Heart right ventricle (tissue), 16 donors: ENCODE data around the gene SLC22A16. TPM values are rescaled to one million over a fixed set of nuclear protein-coding genes. Genes with fewer than 3 reads are reported as not detected.

ENCODE experiments used
- ATAC-seq, 8 donors: fragments of 200-7000 bp; cut with Tn5 transposase; one replicate each; pipeline ENCODE4 v1.9.1; 2020; ENCODE audit warnings: mild to moderate bottlenecking in 8 of 8, moderate library complexity in 8 of 8, moderate number of reproducible peaks in 1 of 8
- DNase-seq, 2 donors: peaks; one replicate each; pipeline ENCODE4 v3.0.0-alpha.2; 2020
- H3K27ac ChIP-seq, 10 donors: fragments of 200-600 bp; sonication (generic) in 2 of 10; one replicate each; pipeline versions ENCODE4 v1.5.0 to v1.8.0; 2020 to 2022; ENCODE audit warnings: mild to moderate bottlenecking in 3 of 10
- H3K27me3 ChIP-seq, 7 donors: fragments of 200-600 bp; one replicate each; pipeline ENCODE4 v1.8.0; 2021 to 2022; ENCODE audit warnings: mild to moderate bottlenecking in 2 of 7
- H3K36me3 ChIP-seq, 9 donors: fragments of 200-600 bp; sonication (generic) in 1 of 9; one replicate each; pipeline versions ENCODE4 v1.5.0 to v1.8.0; 2020 to 2022; ENCODE audit warnings: mild to moderate bottlenecking in 2 of 9
- H3K4me1 ChIP-seq, 9 donors: fragments of 200-600 bp; sonication (generic) in 1 of 9; one replicate each; pipeline versions ENCODE4 v1.5.0 to v1.8.0; 2020 to 2022; ENCODE audit warnings: mild to moderate bottlenecking in 4 of 9
- H3K4me3 ChIP-seq, 10 donors: fragments of 200-600 bp; sonication (generic) in 2 of 10; one replicate each; pipeline versions ENCODE4 v1.5.0 to v1.8.0; 2020 to 2022; ENCODE audit warnings: mild to moderate bottlenecking in 7 of 10, moderate library complexity in 2 of 10
- H3K9me3 ChIP-seq, 11 donors: fragments of 200-600 bp in 10 of 11; sonication (generic) in 2 of 11; one replicate each; pipeline versions ENCODE4 v1.5.0 to v1.8.0; 2013 to 2022; ENCODE audit warnings: mild to moderate bottlenecking in 2 of 11, control low read depth in 1 of 11, moderate library complexity in 1 of 11
- WGBS, 2 donors: extraction: QIAGEN DNeasy Blood & Tissue Kit; methylation state at CpG; one replicate each; pipeline ENCODE4 v1.1.7; 2013; ENCODE audit warnings: inconsistent platforms in 1 of 2; 5-methylcytosine and 5-hydroxymethylcytosine counted together
- intact Hi-C, 10 donors: fragments of 100-400 bp; cut with DNase I; formaldehyde crosslinking; loops; one replicate each; pipeline versions ENCODE4 v1.11.1 to v1.14.2; 2022
- polyA plus RNA-seq, 2 donors: library from polyadenylated mRNA; stranded (reverse); fragments of 200-250 nt; gene quantifications; one replicate each; pipeline ENCODE4 v1.2.3, GENCODE V29; 2013
- total RNA-seq, 10 donors: library from RNA; stranded (reverse); fragmentation: NEBNext Ultra II Directional in 3 of 10; extraction: Animal tissue kit (Norgen Biotek cat#: 25700) in 3 of 10; gene quantifications; one replicate each; pipeline versions ENCODE4 v1.2.1 to v1.2.4, GENCODE V29; 2021 to 2023
- TF ChIP-seq, protein P1 (sequence below), 9 donors: fragments of 200-600 bp; sonication (generic) in 2 of 9; IDR thresholded peaks; one replicate each; pipeline versions ENCODE4 v1.5.0 to v1.8.0; 2021 to 2022; ENCODE audit warnings: antibody characterized with exemption in 9 of 9, mild to moderate bottlenecking in 5 of 9, moderate library complexity in 1 of 9
- donor health status: Arrhythmogenic right ventricular cardiomyopathy.
- donor health status: ischemic (EF 13 %, LVEDD 7.1; RV severe dilation, severe dysfunction).
- donor health status: healthy with polysubstance abuse.
- donor health status: DM: no; HTN: yes; CAD: no.
- donor health status: DM: no; HTN: no; CAD: no.
- donor health status: ischemic (EF 25% LVEDD 6.9; RV normal size, moderate dysfunction).
- donor health status: ischemic (EF 25% LVEDD 5.7; RV mildly dilated, moderate dysfunction).
- donor health status: healthy.
- donor health status: DM: yes; HTN: yes; CAD: no.
- donor health status: Ischemic cardiomyopathy.
- donor health status: ischemic (EF 35%, LVEDD 5.7; RV mildly dilated, moderate dysfunction).
- donor health status: nonischemic (EF 11% LVEDD 7.7; RV severe dilation, severe dysfunction).
- donor health status: DM: yes; HTN: yes; CAD: no.
- donor health status: PGD.
- donor health status: ischemic (EF 29% LVEDD 5.4; RV normal size, mild dysfunction).
- donor health status: nonischemic (EF 23%, LVEDD 6.1; RV moderate dilation, normal function).

SLC22A16 gene
- total and polyA plus RNA-seq, 12 donors = 0.09 to 1.9 (median 0.53) TPM; not detected in 9

- no peak for DNase-seq
- Histone ChIP-seq H3K27me3 (peaks cover 0 to 4% (median 0%) of the 10 kb centered on the region in 7 donors), H3K9me3 (peaks cover 0 to 4% (median 0%) of the 10 kb centered on the region in 11 donors), H3K27ac (no peak overlapping the region), H3K36me3 (no peaks in the 10 kb centered on the region), H3K4me3 (no peak overlapping the region), H3K4me1 (peaks cover 0 to 10% (median 5%) of the 10 kb centered on the region in 9 donors)
- intact Hi-C loops = loop anchor here in 3 of 10 donors (10.0 kb wide), 3 partner anchors 161 to 681 kb away; no protein-coding TSS in a partner anchor
- no peak for ATAC-seq
- 74 to 78% methylated on average over 4 of the region's 4 CpGs for WGBS, 2 donors
- TF ChIP-seq, protein P1, sequence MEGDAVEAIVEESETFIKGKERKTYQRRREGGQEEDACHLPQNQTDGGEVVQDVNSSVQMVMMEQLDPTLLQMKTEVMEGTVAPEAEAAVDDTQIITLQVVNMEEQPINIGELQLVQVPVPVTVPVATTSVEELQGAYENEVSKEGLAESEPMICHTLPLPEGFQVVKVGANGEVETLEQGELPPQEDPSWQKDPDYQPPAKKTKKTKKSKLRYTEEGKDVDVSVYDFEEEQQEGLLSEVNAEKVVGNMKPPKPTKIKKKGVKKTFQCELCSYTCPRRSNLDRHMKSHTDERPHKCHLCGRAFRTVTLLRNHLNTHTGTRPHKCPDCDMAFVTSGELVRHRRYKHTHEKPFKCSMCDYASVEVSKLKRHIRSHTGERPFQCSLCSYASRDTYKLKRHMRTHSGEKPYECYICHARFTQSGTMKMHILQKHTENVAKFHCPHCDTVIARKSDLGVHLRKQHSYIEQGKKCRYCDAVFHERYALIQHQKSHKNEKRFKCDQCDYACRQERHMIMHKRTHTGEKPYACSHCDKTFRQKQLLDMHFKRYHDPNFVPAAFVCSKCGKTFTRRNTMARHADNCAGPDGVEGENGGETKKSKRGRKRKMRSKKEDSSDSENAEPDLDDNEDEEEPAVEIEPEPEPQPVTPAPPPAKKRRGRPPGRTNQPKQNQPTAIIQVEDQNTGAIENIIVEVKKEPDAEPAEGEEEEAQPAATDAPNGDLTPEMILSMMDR (IDR thresholded peaks at IDR 0.05) = no peak
Observed at GRCh38 chr6:110523451-110524021, 47.1 kb upstream of the SLC22A16 start.

DNA sequence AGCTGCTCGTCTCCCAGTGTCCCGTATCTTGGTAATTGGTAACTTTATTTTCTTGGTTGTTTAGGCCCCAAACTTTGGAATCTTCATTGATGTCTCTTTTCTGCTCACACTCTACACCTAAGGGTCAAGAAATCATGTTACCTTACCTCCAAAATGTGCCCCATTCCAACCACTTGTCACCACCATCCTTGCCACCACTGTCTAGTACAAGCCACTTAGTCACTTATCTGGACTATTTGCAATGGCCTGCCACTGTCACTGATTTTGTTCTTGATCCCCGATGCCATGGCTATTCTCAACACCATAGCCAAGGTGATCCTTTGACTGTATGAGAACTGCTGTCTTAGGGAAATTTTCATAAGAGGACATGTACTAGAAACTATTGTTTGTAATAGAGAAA lies 46.0 kb upstream of the SLC22A16 start:
- ATAC-seq (peak in 1 of 8 donors; percentile 52), DNase-seq (no peak)
- intact Hi-C loops = loop anchor here in 3 of 10 donors (10.0 kb wide), 3 partner anchors 162 to 682 kb away; no protein-coding TSS in a partner anchor
- peaks cover 0 to 4% (median 0%) of the 10 kb centered on the region in 7 donors for H3K27me3 ChIP-seq
- TF ChIP-seq, protein P1 (IDR thresholded peaks at IDR 0.05) = no peak
- no peak overlapping the region for H3K4me3 ChIP-seq
- no peaks in the 10 kb centered on the region for H3K36me3 ChIP-seq
- 85 to 88% methylated on average over 3 of the region's 3 CpGs for WGBS, 2 donors
- H3K4me1 ChIP-seq = peaks cover 0 to 4% (median 0%) of the 10 kb centered on the region in 9 donors
- H3K9me3 ChIP-seq = peaks cover 0 to 4% (median 0%) of the 10 kb centered on the region in 11 donors
- H3K27ac ChIP-seq = no peak overlapping the region

DNA sequence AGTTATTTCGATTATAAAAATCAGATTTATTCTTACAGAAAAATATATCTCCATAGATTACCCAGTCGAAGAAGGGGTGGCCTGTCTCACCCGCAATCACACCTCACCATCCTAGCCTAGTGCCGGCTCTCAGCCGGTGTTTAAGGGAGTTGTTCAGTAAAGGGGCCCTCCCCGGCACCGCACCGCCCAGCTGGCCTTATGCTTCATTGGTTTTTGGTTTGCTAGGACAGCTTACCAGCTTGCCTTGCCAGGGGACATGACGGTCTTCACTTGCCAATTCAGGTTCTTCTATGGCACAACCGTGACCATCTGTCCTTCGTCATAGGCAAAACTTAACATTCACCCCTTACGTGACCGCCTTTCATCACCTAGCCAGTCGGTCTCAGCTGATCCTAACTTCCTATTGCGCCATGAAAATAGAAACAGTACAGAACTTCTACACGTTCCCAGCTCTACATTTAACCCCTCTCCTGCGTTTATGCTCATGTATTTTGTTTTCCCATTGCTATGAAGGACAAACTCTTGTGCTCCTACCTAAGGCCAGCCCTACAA lies 44.7 kb upstream of the SLC22A16 start:
- H3K36me3 ChIP-seq = no peaks in the 10 kb centered on the region
- intact Hi-C loops = loop anchor here in 3 of 10 donors (10.0 kb wide), 3 partner anchors 164 to 684 kb away; no protein-coding TSS in a partner anchor
- DNase-seq = no peak
- WGBS, 2 donors = 53 to 67% methylated on average over 17 of the region's 17 CpGs
- TF ChIP-seq, protein P1 (IDR thresholded peaks at IDR 0.05) = no peak
- no peak overlapping the region for H3K27ac ChIP-seq
- peaks cover 0 to 4% (median 0%) of the 10 kb centered on the region in 11 donors for H3K9me3 ChIP-seq
- ATAC-seq = peak in 4 of 8 donors; percentile 41 to 77 (median 60)
- no peak overlapping the region for H3K4me3 ChIP-seq
- peaks cover 0 to 4% (median 0%) of the 10 kb centered on the region in 7 donors for H3K27me3 ChIP-seq
- peaks cover 0 to 11% (median 0%) of the 10 kb centered on the region in 9 donors for H3K4me1 ChIP-seq

GRCh38 chr6:110520209-110520965 lies 44.0 kb upstream of the SLC22A16 start:
- peaks cover 0 to 4% (median 0%) of the 10 kb centered on the region in 11 donors for H3K9me3 ChIP-seq
- TF ChIP-seq, protein P1 (IDR thresholded peaks at IDR 0.05) = no peak
- DNase-seq (no peak), ATAC-seq (no peak)
- no peak overlapping the region for H3K4me3 ChIP-seq
- H3K27me3 ChIP-seq = peaks cover 0 to 4% (median 0%) of the 10 kb centered on the region in 7 donors
- H3K27ac ChIP-seq = no peak overlapping the region
- peaks cover 0 to 11% (median 0%) of the 10 kb centered on the region in 9 donors for H3K4me1 ChIP-seq
- 80 to 81% methylated on average over 12 of the region's 12 CpGs for WGBS, 2 donors
- intact Hi-C loops = loop anchor here in 3 of 10 donors (10.0 kb wide), 3 partner anchors 164 to 684 kb away; no protein-coding TSS in a partner anchor
- H3K36me3 ChIP-seq = no peaks in the 10 kb centered on the region
